ENCODE results near the gene CDKL2. TPM values are rescaled to one million over a fixed set of nuclear protein-coding genes. Genes with fewer than 3 reads are reported as not detected.

Gene CDKL2
- total RNA-seq, 5 donors from 2014 or later (not counting 1 experiment from before 2014, with no cell fraction given): 0.26 to 1.9 (median 0.79) TPM

DNA sequence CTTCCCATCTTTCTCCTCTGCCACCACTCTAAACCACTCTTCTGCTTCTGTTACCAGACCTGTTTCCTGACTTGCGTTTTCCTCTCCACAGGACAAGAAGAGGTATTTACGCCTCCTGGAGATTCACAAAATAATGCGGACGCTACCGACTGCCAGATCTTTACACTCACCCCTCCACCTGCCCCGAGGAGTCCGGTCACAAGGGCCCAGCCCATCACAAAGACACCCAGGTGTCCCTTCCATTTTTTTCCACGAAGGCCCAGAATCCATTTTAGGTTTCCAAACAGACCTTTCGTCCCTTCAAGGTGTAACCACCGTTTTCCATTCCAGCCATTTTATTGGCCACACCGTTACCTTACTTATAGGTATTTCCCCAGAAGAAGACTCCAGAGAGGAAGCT is 66.3 kb downstream of the CDKL2 start:
- WGBS (ENCODE audit: insufficient coverage): 95% methylated on average over 7 of the region's 11 CpGs
- Mint-ChIP-seq H3K36me3 (no peaks in the 10 kb centered on the region), H3K27ac (no peak overlapping the region), H3K4me1 (peaks cover 0 to 4% (median 0%) of the 10 kb centered on the region in 3 donors), H3K9me3 (no peaks in the 10 kb centered on the region), H3K4me3 (no peak overlapping the region), H3K27me3 (peaks cover 11 to 21% of the 10 kb centered on the region in 2 donors)
- Histone ChIP-seq H3K27ac (ENCODE audit: low read length) (no peak overlapping the region), H3K4me3 (ENCODE audit: control insufficient read depth in 1 of 2, extremely low read depth in 1 of 2, low read length in 1 of 2) (no peak overlapping the region), H3K9me3 (no peaks in the 10 kb centered on the region), H3K4me1 (ENCODE audit: control insufficient read depth in 1 of 2, extremely low read depth in 1 of 2, insufficient read depth in 2 of 2, low read length in 2 of 2) (no peaks in the 10 kb centered on the region), H3K36me3 (ENCODE audit: control insufficient read depth in 2 of 2, extremely low read depth in 1 of 2, insufficient read depth in 1 of 2, low read length in 1 of 2) (no peaks in the 10 kb centered on the region), H3K27me3 (replicated peaks in 1 of 2; ENCODE audit: control insufficient read depth in 2 of 2, extremely low read depth in 1 of 2, insufficient read depth in 2 of 2, low read length in 1 of 2) (no peaks in the 10 kb centered on the region)
- ChIA-PET CTCF (no interaction called here), POLR2A (no interaction called here)
- DNase-seq (no peak), ATAC-seq (replicated peaks in 1 of 4) (no peak)

DNA sequence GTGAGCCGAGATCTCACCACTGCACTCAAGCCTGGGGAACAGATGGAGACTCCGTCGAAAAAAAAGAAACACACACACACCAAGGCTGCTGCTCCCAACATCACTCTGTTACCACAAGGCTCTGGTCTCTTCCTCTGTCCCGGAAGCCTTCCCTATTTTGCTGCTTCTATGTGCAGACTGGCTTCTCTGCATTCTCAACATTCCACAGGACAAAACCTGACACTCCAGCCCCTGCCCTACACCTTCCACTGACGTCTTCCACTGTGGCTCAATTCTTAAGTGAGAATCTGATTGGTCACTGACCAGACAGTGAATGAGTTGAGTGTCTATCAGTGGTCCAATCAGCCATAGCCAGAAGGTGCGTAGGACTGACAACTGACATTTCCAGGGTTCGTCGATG is 68.5 kb downstream of the CDKL2 start:
- peaks cover 0 to 3% of the 10 kb centered on the region in 2 experiments for H3K27me3 ChIP-seq (replicated peaks in 1 of 2; ENCODE audit: control insufficient read depth in 2 of 2, extremely low read depth in 1 of 2, insufficient read depth in 2 of 2, low read length in 1 of 2)
- no peak for DNase-seq
- Mint-ChIP-seq H3K27me3 (peaks cover 19% of the 10 kb centered on the region in 2 donors), H3K4me1 (peaks cover 0 to 4% (median 0%) of the 10 kb centered on the region in 3 donors), H3K9me3 (no peaks in the 10 kb centered on the region), H3K27ac (no peak overlapping the region), H3K36me3 (no peaks in the 10 kb centered on the region), H3K4me3 (no peak overlapping the region)
- ChIA-PET POLR2A (interaction anchor here in 1 of 2 donors (0.6 kb wide), 1 partner anchor 1908 kb away, joined by 3 read pairs; no protein-coding TSS in a partner anchor), CTCF (interaction anchor here in 1 of 2 donors (0.6 kb wide), 1 partner anchor 1137 kb away, joined by 3 read pairs; no protein-coding TSS in a partner anchor)
- 95% methylated on average over 3 of the region's 8 CpGs for WGBS (ENCODE audit: insufficient coverage)
- H3K4me3 ChIP-seq (ENCODE audit: control insufficient read depth in 1 of 2, extremely low read depth in 1 of 2, low read length in 1 of 2): no peak overlapping the region
- H3K9me3 ChIP-seq: no peaks in the 10 kb centered on the region
- no peaks in the 10 kb centered on the region for H3K4me1 ChIP-seq (ENCODE audit: control insufficient read depth in 1 of 2, extremely low read depth in 1 of 2, insufficient read depth in 2 of 2, low read length in 2 of 2)
- H3K27ac ChIP-seq (ENCODE audit: low read length): no peak overlapping the region
- no peaks in the 10 kb centered on the region for H3K36me3 ChIP-seq (ENCODE audit: control insufficient read depth in 2 of 2, extremely low read depth in 1 of 2, insufficient read depth in 1 of 2, low read length in 1 of 2)
- no peak for ATAC-seq (replicated peaks in 1 of 4)

DNA sequence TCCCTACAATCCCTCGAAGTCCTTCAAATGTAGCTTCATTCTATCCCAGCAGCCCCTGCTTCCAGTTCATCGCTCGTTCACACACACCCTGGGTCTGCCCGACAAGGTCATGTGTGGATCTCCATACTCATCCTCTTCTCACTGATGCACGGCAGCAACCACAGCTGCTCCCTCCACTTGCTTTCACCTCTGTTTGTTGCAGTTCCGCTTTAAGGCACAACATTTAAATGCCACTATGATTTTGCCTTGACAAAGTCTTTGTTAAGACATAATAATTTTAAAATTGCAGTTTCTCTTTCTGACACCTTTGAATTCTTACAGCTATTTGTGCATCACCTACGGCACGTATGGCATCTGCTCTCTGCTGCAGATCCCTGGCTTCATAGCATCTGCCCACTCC is 72.6 kb downstream of the CDKL2 start:
- Mint-ChIP-seq H3K4me3 (no peak overlapping the region), H3K4me1 (peaks cover 0 to 5% (median 0%) of the 10 kb centered on the region in 3 donors), H3K9me3 (no peaks in the 10 kb centered on the region), H3K27ac (no peak overlapping the region), H3K27me3 (peaks cover 13 to 18% of the 10 kb centered on the region in 2 donors), H3K36me3 (no peaks in the 10 kb centered on the region)
- Histone ChIP-seq H3K36me3 (ENCODE audit: control insufficient read depth in 2 of 2, extremely low read depth in 1 of 2, insufficient read depth in 1 of 2, low read length in 1 of 2) (no peaks in the 10 kb centered on the region), H3K4me3 (ENCODE audit: control insufficient read depth in 1 of 2, extremely low read depth in 1 of 2, low read length in 1 of 2) (no peak overlapping the region), H3K27me3 (replicated peaks in 1 of 2; ENCODE audit: control insufficient read depth in 2 of 2, extremely low read depth in 1 of 2, insufficient read depth in 2 of 2, low read length in 1 of 2) (peaks cover 0 to 3% of the 10 kb centered on the region in 2 experiments), H3K9me3 (no peaks in the 10 kb centered on the region), H3K4me1 (ENCODE audit: control insufficient read depth in 1 of 2, extremely low read depth in 1 of 2, insufficient read depth in 2 of 2, low read length in 2 of 2) (no peaks in the 10 kb centered on the region), H3K27ac (ENCODE audit: low read length) (no peak overlapping the region)
- DNase-seq: no peak
- ChIA-PET POLR2A (interaction anchor here in 1 of 2 donors (0.6 kb wide), 1 partner anchor 326 kb away, joined by 4 read pairs; no protein-coding TSS in a partner anchor), CTCF (interaction anchor here in 1 of 2 donors (0.6 kb wide), 1 partner anchor 49 kb away, joined by 3 read pairs; no protein-coding TSS in a partner anchor)
- WGBS (ENCODE audit: insufficient coverage): 92% methylated on average over 8 of the region's 8 CpGs
- no peak for ATAC-seq (replicated peaks in 1 of 4)

DNA sequence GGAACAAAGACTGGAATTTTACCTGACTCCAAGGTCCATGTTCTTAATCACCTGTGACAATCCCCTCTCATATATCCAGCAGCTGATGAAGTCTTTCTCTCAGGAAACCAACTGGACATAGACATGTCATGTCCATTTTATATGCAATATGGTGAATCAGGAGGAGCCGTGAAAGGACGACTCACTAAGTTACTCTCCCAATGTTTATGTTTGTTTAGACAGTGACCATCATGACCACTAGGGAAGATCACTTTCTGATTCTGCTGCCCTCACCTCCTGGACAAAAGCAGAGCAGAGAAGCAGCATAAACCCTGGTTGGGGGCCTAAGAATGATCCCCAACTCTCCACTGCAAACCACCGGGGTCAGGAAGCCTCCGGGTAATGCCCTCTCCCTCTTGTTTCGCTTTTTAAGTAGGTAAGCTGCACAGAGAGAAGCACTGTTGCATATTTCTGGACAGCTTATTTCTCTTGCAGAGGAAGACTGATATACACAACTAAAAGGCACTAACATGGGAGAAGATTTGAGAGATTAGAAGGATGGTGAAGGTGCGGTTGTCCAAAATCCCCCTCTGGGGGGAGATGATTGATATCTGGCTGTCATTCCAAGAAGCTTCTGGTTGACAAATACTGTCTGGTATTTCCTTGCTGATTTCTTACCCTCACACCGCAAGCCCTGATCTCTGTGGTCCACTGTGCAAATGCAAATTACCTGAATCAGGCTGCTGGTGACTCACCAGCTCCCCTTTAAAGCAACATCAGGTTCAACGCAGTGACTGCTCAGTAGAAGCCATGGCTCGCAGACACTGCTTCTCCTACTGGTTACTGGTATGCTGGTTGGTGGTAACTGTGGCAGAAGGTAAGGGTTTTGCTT is 74.8 kb downstream of the CDKL2 start, which contains the start of gene ODAPH:
ODAPH (plus strand) TSS at position 773 of the 871 bp plus-strand sequence; CDS start at position 790, 17 bp downstream.
- H3K27me3 ChIP-seq (replicated peaks in 1 of 2; ENCODE audit: control insufficient read depth in 2 of 2, extremely low read depth in 1 of 2, insufficient read depth in 2 of 2, low read length in 1 of 2): peaks cover 0 to 3% of the 10 kb centered on the region in 2 experiments
- H3K4me3 ChIP-seq (ENCODE audit: control insufficient read depth in 1 of 2, extremely low read depth in 1 of 2, low read length in 1 of 2): no peak within 1 kb of the TSS
- Mint-ChIP-seq H3K9me3 (no peaks in the 10 kb centered on the region), H3K4me1 (peaks cover 0 to 5% (median 0%) of the 10 kb centered on the region in 3 donors), H3K27me3 (peaks cover 13% of the 10 kb centered on the region in 2 donors), H3K27ac (peak within 1 kb of the TSS in 1 of 2 donors; percentile 34), H3K4me3 (no peak within 1 kb of the TSS), H3K36me3 (no peaks in the 10 kb centered on the region)
- no peak within 1 kb of the TSS for H3K27ac ChIP-seq (ENCODE audit: low read length)
- POLR2A ChIA-PET: no interaction called here
- peak in 3 of 35 experiments; percentile 3 to 8 (median 4) for DNase-seq
- CTCF ChIA-PET: interaction anchor here in 1 of 2 donors (0.7 kb wide), 1 partner anchor 185 kb away, joined by 4 read pairs; no protein-coding TSS in a partner anchor
- H3K4me1 ChIP-seq (ENCODE audit: control insufficient read depth in 1 of 2, extremely low read depth in 1 of 2, insufficient read depth in 2 of 2, low read length in 2 of 2): no peaks in the 10 kb centered on the region
- no peaks in the 10 kb centered on the region for H3K36me3 ChIP-seq (ENCODE audit: control insufficient read depth in 2 of 2, extremely low read depth in 1 of 2, insufficient read depth in 1 of 2, low read length in 1 of 2)
- H3K9me3 ChIP-seq: no peaks in the 10 kb centered on the region
- 47% methylated on average over 2 of the region's 9 CpGs for WGBS (ENCODE audit: insufficient coverage)
- peak in 3 of 4 experiments; percentile 58 to 84 (median 70) for ATAC-seq (replicated peaks in 1 of 4)

DNA sequence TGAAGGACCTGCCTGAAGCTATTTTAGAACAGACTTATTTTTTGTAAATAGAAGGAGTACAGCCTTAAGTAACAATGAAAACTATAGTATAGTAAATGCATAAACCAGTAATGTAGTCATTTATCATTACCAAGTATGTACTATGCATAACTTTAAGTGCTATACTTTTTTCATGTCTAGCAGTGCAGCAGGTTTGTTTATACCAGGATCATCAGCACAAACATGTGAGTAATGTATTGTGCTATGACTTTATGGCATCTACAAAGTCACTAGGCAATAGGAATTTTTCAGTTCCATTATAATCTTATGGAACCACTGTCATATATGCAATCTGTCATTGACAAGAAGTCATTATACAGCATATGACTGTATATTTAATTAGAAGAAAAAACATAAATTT is 77.9 kb downstream of the CDKL2 start:
- Histone ChIP-seq H3K4me3 (ENCODE audit: control insufficient read depth in 1 of 2, extremely low read depth in 1 of 2, low read length in 1 of 2) (no peak overlapping the region), H3K27ac (ENCODE audit: low read length) (no peak overlapping the region), H3K27me3 (replicated peaks in 1 of 2; ENCODE audit: control insufficient read depth in 2 of 2, extremely low read depth in 1 of 2, insufficient read depth in 2 of 2, low read length in 1 of 2) (no peaks in the 10 kb centered on the region), H3K36me3 (ENCODE audit: control insufficient read depth in 2 of 2, extremely low read depth in 1 of 2, insufficient read depth in 1 of 2, low read length in 1 of 2) (no peaks in the 10 kb centered on the region), H3K4me1 (ENCODE audit: control insufficient read depth in 1 of 2, extremely low read depth in 1 of 2, insufficient read depth in 2 of 2, low read length in 2 of 2) (no peaks in the 10 kb centered on the region), H3K9me3 (no peaks in the 10 kb centered on the region)
- no peak for ATAC-seq (replicated peaks in 1 of 4)
- ChIA-PET CTCF (interaction anchor here in 1 of 2 donors (0.7 kb wide), 1 partner anchor 157 kb away, joined by 3 read pairs; no protein-coding TSS in a partner anchor), POLR2A (no interaction called here)
- no peaks in the 10 kb centered on the region for H3K9me3 Mint-ChIP-seq
- peaks cover 5 to 9% of the 10 kb centered on the region in 2 donors for H3K27me3 Mint-ChIP-seq
- H3K36me3 Mint-ChIP-seq: no peaks in the 10 kb centered on the region
- H3K27ac Mint-ChIP-seq: no peak overlapping the region
- peaks cover 0 to 5% (median 0%) of the 10 kb centered on the region in 3 donors for H3K4me1 Mint-ChIP-seq
- no peak for DNase-seq
- H3K4me3 Mint-ChIP-seq: no peak overlapping the region

DNA sequence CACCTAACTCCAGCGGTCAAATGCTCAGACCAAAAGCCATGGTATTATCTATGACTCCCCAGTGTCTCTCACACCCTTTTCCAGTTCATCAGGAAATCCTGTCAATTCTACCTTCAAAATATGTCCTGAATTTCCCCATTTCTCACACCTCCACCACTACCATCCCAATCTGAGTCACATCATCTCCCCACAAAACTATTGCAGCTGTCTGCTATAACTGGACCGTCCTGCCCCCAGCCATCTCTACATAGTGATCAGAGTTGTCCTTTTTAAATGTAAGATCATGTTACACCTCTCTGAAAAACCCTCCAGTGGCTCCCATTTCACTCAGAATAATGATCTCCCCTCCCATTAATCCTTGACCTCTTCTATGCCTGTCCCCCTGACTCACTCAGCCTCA is 81.3 kb downstream of the CDKL2 start:
- no peak overlapping the region for H3K27ac Mint-ChIP-seq
- H3K27me3 Mint-ChIP-seq: no peaks in the 10 kb centered on the region
- Histone ChIP-seq H3K27me3 (replicated peaks in 1 of 2; ENCODE audit: control insufficient read depth in 2 of 2, extremely low read depth in 1 of 2, insufficient read depth in 2 of 2, low read length in 1 of 2) (no peaks in the 10 kb centered on the region), H3K36me3 (ENCODE audit: control insufficient read depth in 2 of 2, extremely low read depth in 1 of 2, insufficient read depth in 1 of 2, low read length in 1 of 2) (peaks cover 0 to 3% of the 10 kb centered on the region in 2 donors), H3K4me1 (ENCODE audit: control insufficient read depth in 1 of 2, extremely low read depth in 1 of 2, insufficient read depth in 2 of 2, low read length in 2 of 2) (no peaks in the 10 kb centered on the region), H3K9me3 (no peaks in the 10 kb centered on the region), H3K4me3 (ENCODE audit: control insufficient read depth in 1 of 2, extremely low read depth in 1 of 2, low read length in 1 of 2) (no peak overlapping the region), H3K27ac (ENCODE audit: low read length) (no peak overlapping the region)
- H3K9me3 Mint-ChIP-seq: no peaks in the 10 kb centered on the region
- ChIA-PET CTCF (no interaction called here), POLR2A (no interaction called here)
- no peaks in the 10 kb centered on the region for H3K4me1 Mint-ChIP-seq
- ATAC-seq (replicated peaks in 1 of 4): no peak
- H3K36me3 Mint-ChIP-seq: peaks cover 3% of the 10 kb centered on the region
- no peak for DNase-seq
- 79% methylated on average over 2 of the region's 2 CpGs for WGBS (ENCODE audit: insufficient coverage)
- no peak overlapping the region for H3K4me3 Mint-ChIP-seq

Data from T-cell (primary cell).